Immature natural killer cell (primary cell): ENCODE measurements around the gene CD200R1L. TPM values are rescaled to one million over a fixed set of nuclear protein-coding genes. Genes with fewer than 3 reads are reported as not detected.

Source experiments
- DNase-seq, 3 donors: peaks; one replicate each; pipeline ENCODE4 v3.0.0; 2022; ENCODE audit warnings: mixed read lengths in 1 of 3
- H3K27ac Mint-ChIP-seq, 6 donors: one replicate each; pipeline ENCODE4 v1.8.0; 2020; ENCODE audit warnings: mixed read lengths in 6 of 6, mild to moderate bottlenecking in 5 of 6, inconsistent platforms in 4 of 6, moderate library complexity in 3 of 6
- H3K27me3 Mint-ChIP-seq, 3 donors: one replicate each; pipeline ENCODE4 v1.8.0; 2020 to 2021; ENCODE audit warnings: low read depth in 3 of 3, mild to moderate bottlenecking in 3 of 3, mixed read lengths in 3 of 3, moderate library complexity in 3 of 3, inconsistent platforms in 1 of 3
- H3K36me3 Mint-ChIP-seq, 3 donors: one replicate each; pipeline ENCODE4 v1.8.0; 2020; ENCODE audit warnings: mixed read lengths in 3 of 3, inconsistent platforms in 2 of 3, mild to moderate bottlenecking in 2 of 3
- H3K4me1 Mint-ChIP-seq, 2 donors: one replicate each; pipeline ENCODE4 v1.8.0; 2020; ENCODE audit warnings: inconsistent platforms in 2 of 2, mild to moderate bottlenecking in 2 of 2, mixed read lengths in 2 of 2, moderate library complexity in 1 of 2
- H3K4me3 Mint-ChIP-seq, 5 donors: one replicate each; pipeline ENCODE4 v1.8.0; 2020; ENCODE audit warnings: mild to moderate bottlenecking in 5 of 5, mixed read lengths in 5 of 5, inconsistent platforms in 3 of 5, moderate library complexity in 3 of 5
- H3K9me3 Mint-ChIP-seq, 6 donors: one replicate each; pipeline ENCODE4 v1.8.0; 2020; ENCODE audit warnings: mild to moderate bottlenecking in 6 of 6, mixed read lengths in 6 of 6, inconsistent platforms in 4 of 6, moderate library complexity in 3 of 6
- polyA plus RNA-seq, 3 donors: library from polyadenylated mRNA; unstranded; fragments of 300-500 nt; fragmentation: Illumina TruSeq; gene quantifications; one replicate each; pipeline ENCODE4 v1.2.3, GENCODE V29; 2021

The CD200R1L gene
- polyA plus RNA-seq, 3 donors from 2014 or later: not detected

- Mint-ChIP-seq H3K4me3 (no peak overlapping the region), H3K9me3 (peaks cover 0 to 2% (median 0%) of the 10 kb centered on the region in 6 donors), H3K36me3 (no peaks in the 10 kb centered on the region), H3K4me1 (peaks cover 26 to 30% of the 10 kb centered on the region in 2 donors), H3K27me3 (peaks cover 0 to 3% (median 0%) of the 10 kb centered on the region in 3 donors), H3K27ac (peak overlapping the region in 1 of 6 donors; percentile 58)
- DNase-seq: no peak
These were observed 68.9 kb downstream of the CD200R1L start for GRCh38 chr3:112777811-112778210.

- Mint-ChIP-seq H3K4me3 (no peak overlapping the region), H3K27me3 (peaks cover 0 to 3% (median 0%) of the 10 kb centered on the region in 3 donors), H3K36me3 (no peaks in the 10 kb centered on the region), H3K9me3 (peaks cover 0 to 2% (median 0%) of the 10 kb centered on the region in 6 donors), H3K27ac (no peak overlapping the region), H3K4me1 (peaks cover 26 to 33% of the 10 kb centered on the region in 2 donors)
- no peak for DNase-seq
These were observed 69.8 kb downstream of the CD200R1L start for GRCh38 chr3:112776836-112777235.

GRCh38 chr3:112776000-112776399 is 70.7 kb downstream of the CD200R1L start:
- Mint-ChIP-seq H3K27me3 (peaks cover 0 to 2% (median 0%) of the 10 kb centered on the region in 3 donors), H3K4me1 (peaks cover 26 to 33% of the 10 kb centered on the region in 2 donors), H3K36me3 (no peaks in the 10 kb centered on the region), H3K9me3 (peaks cover 0 to 2% (median 0%) of the 10 kb centered on the region in 6 donors), H3K4me3 (no peak overlapping the region), H3K27ac (peak overlapping the region in 3 of 6 donors; percentile 12 to 53 (median 32))
- DNase-seq: peak in 1 of 3 donors; percentile 9

GRCh38 chr3:112775011-112775742 is 71.5 kb downstream of the CD200R1L start:
- no peak for DNase-seq
- Mint-ChIP-seq H3K4me3 (no peak overlapping the region), H3K27ac (no peak overlapping the region), H3K27me3 (peaks cover 0 to 4% (median 0%) of the 10 kb centered on the region in 3 donors), H3K9me3 (peaks cover 0 to 2% (median 0%) of the 10 kb centered on the region in 6 donors), H3K4me1 (peaks cover 26 to 33% of the 10 kb centered on the region in 2 donors), H3K36me3 (no peaks in the 10 kb centered on the region)

GRCh38 chr3:112774293-112774926 is 72.3 kb downstream of the CD200R1L start:
- no peak for DNase-seq
- no peaks in the 10 kb centered on the region for H3K36me3 Mint-ChIP-seq
- peak overlapping the region; percentile 12 to 40 (median 18) for H3K4me3 Mint-ChIP-seq
- peaks cover 0 to 4% (median 0%) of the 10 kb centered on the region in 3 donors for H3K27me3 Mint-ChIP-seq
- H3K9me3 Mint-ChIP-seq: peaks cover 0 to 2% (median 0%) of the 10 kb centered on the region in 6 donors
- H3K27ac Mint-ChIP-seq: peak overlapping the region in 4 of 6 donors; percentile 8 to 57 (median 44)
- H3K4me1 Mint-ChIP-seq: peaks cover 26 to 33% of the 10 kb centered on the region in 2 donors

- peaks cover 26 to 33% of the 10 kb centered on the region in 2 donors for H3K4me1 Mint-ChIP-seq
- no peaks in the 10 kb centered on the region for H3K36me3 Mint-ChIP-seq
- H3K4me3 Mint-ChIP-seq: peak overlapping the region; percentile 8 to 40 (median 18)
- peaks cover 0 to 4% (median 2%) of the 10 kb centered on the region in 3 donors for H3K27me3 Mint-ChIP-seq
- peak; percentile 49 to 60 (median 57) for DNase-seq
- H3K27ac Mint-ChIP-seq: peak overlapping the region in 5 of 6 donors; percentile 12 to 70 (median 42)
- peaks cover 0 to 2% (median 0%) of the 10 kb centered on the region in 6 donors for H3K9me3 Mint-ChIP-seq
These were observed 72.8 kb downstream of the CD200R1L start for GRCh38 chr3:112773864-112774263.

- H3K36me3 Mint-ChIP-seq: no peaks in the 10 kb centered on the region
- peaks cover 23 to 29% of the 10 kb centered on the region in 2 donors for H3K4me1 Mint-ChIP-seq
- H3K9me3 Mint-ChIP-seq: no peaks in the 10 kb centered on the region
- no peak overlapping the region for H3K4me3 Mint-ChIP-seq
- no peak for DNase-seq
- H3K27me3 Mint-ChIP-seq: peaks cover 0 to 4% (median 2%) of the 10 kb centered on the region in 3 donors
- no peak overlapping the region for H3K27ac Mint-ChIP-seq
These were observed 75.7 kb downstream of the CD200R1L start for GRCh38 chr3:112770951-112771350.

- Mint-ChIP-seq H3K27me3 (peaks cover 0 to 6% (median 4%) of the 10 kb centered on the region in 3 donors), H3K27ac (no peak overlapping the region), H3K4me1 (peaks cover 17 to 22% of the 10 kb centered on the region in 2 donors), H3K36me3 (no peaks in the 10 kb centered on the region), H3K4me3 (no peak overlapping the region), H3K9me3 (no peaks in the 10 kb centered on the region)
- DNase-seq: no peak
These were observed 76.5 kb downstream of the CD200R1L start for GRCh38 chr3:112770032-112770626.

- Mint-ChIP-seq H3K9me3 (no peaks in the 10 kb centered on the region), H3K27ac (no peak overlapping the region)
These were observed 77.2 kb downstream of the CD200R1L start for GRCh38 chr3:112769286-112769978.

GRCh38 chr3:112767777-112768176 is 78.9 kb downstream of the CD200R1L start:
- no peak overlapping the region for H3K27ac Mint-ChIP-seq
- peaks cover 0 to 6% (median 6%) of the 10 kb centered on the region in 3 donors for H3K27me3 Mint-ChIP-seq
- H3K9me3 Mint-ChIP-seq: no peaks in the 10 kb centered on the region
- H3K36me3 Mint-ChIP-seq: no peaks in the 10 kb centered on the region
- DNase-seq: no peak
- peaks cover under 1 to 3% of the 10 kb centered on the region in 2 donors for H3K4me1 Mint-ChIP-seq
- H3K4me3 Mint-ChIP-seq: no peak overlapping the region

More at GRCh38 chr3:112769286-112769978, 77.2 kb downstream of the CD200R1L start:
- DNase-seq: no peak
- peaks cover 0 to 6% (median 4%) of the 10 kb centered on the region in 3 donors for H3K27me3 Mint-ChIP-seq
- H3K4me3 Mint-ChIP-seq: no peak overlapping the region
- peaks cover 11 to 15% of the 10 kb centered on the region in 2 donors for H3K4me1 Mint-ChIP-seq
- no peaks in the 10 kb centered on the region for H3K36me3 Mint-ChIP-seq

GRCh38 chr3:112767177-112767576 is 79.5 kb downstream of the CD200R1L start:
- H3K36me3 Mint-ChIP-seq: no peaks in the 10 kb centered on the region
- no peak overlapping the region for H3K4me3 Mint-ChIP-seq
- no peak for DNase-seq
- no peaks in the 10 kb centered on the region for H3K9me3 Mint-ChIP-seq
- H3K27ac Mint-ChIP-seq: no peak overlapping the region
- H3K27me3 Mint-ChIP-seq: peaks cover 0 to 6% (median 6%) of the 10 kb centered on the region in 3 donors
- no peaks in the 10 kb centered on the region for H3K4me1 Mint-ChIP-seq
